Neural progenitor cell (in vitro differentiated cells): ENCODE results near the gene S100A4. TPM values are rescaled to one million over a fixed set of nuclear protein-coding genes. Genes with fewer than 3 reads are reported as not detected.

Source experiments
- DNase-seq: peaks from one replicate; pipeline ENCODE4 v3.0.0-alpha.2; 2016; ENCODE audit warnings: low spot score
- H2AFZ ChIP-seq: fragments of 200-600 bp; sonication (generic); replicated peaks from 2 replicates; pipeline ENCODE4 v1.6.1; 2016; ENCODE audit warnings: antibody characterized with exemption
- H3F3A ChIP-seq: fragments of 200-600 bp; sonication (generic); 2 replicates; pipeline ENCODE4 v1.6.1; 2016; ENCODE audit warnings: antibody characterized with exemption, low read depth
- H3K27ac ChIP-seq: fragments of 200-600 bp; sonication (generic); 2 replicates; pipeline ENCODE4 v1.5.1; 2016; ENCODE audit warnings: mild to moderate bottlenecking
- H3K27me3 ChIP-seq: fragments of 200-600 bp; sonication (generic); 2 replicates; pipeline ENCODE4 v1.6.1; 2016; ENCODE audit warnings: mild to moderate bottlenecking, moderate library complexity
- H3K36me3 ChIP-seq: fragments of 200-600 bp; sonication (generic); 2 replicates; pipeline ENCODE4 v1.5.1; 2016
- H3K4me1 ChIP-seq: fragments of 200-600 bp; sonication (generic); 2 replicates; pipeline ENCODE4 v1.6.1; 2016; ENCODE audit warnings: mixed run types
- H3K4me2 ChIP-seq: fragments of 200-600 bp; sonication (generic); 2 replicates; pipeline ENCODE4 v1.6.1; 2016
- H3K4me3 ChIP-seq: fragments of 200-600 bp; sonication (generic); 2 replicates; pipeline ENCODE4 v1.5.1; 2016
- H3K79me2 ChIP-seq: fragments of 200-600 bp; sonication (generic); 2 replicates; pipeline ENCODE4 v1.6.1; 2016; ENCODE audit warnings: low read depth
- H3K9ac ChIP-seq: fragments of 200-600 bp; sonication (generic); 2 replicates; pipeline ENCODE4 v1.6.1; 2016
- H3K9me3 ChIP-seq: fragments of 200-600 bp; sonication (generic); 2 replicates; pipeline ENCODE4 v1.5.1; 2016; ENCODE audit warnings: low read depth
- H4K20me1 ChIP-seq: fragments of 200-600 bp; sonication (generic); 2 replicates; pipeline ENCODE4 v1.6.1; 2016; ENCODE audit warnings: low read depth
- H3K27ac Mint-ChIP-seq: 3 replicates; pipeline ENCODE4 v1.8.0; 2021; ENCODE audit warnings: mixed read lengths
- H3K27me3 Mint-ChIP-seq: 2 replicates; pipeline ENCODE4 v1.8.0; 2022; ENCODE audit warnings: low read depth, mild to moderate bottlenecking, inconsistent platforms, moderate library complexity, mixed read lengths; ENCODE audit not compliant: insufficient read depth
- H3K36me3 Mint-ChIP-seq: 3 replicates; pipeline ENCODE4 v1.8.0; 2021; ENCODE audit warnings: mixed read lengths
- H3K4me1 Mint-ChIP-seq: 3 replicates; pipeline ENCODE4 v1.8.0; 2021; ENCODE audit warnings: mixed read lengths
- H3K4me3 Mint-ChIP-seq: 3 replicates; pipeline ENCODE4 v1.8.0; 2021; ENCODE audit warnings: mild to moderate bottlenecking, moderate library complexity, mixed read lengths
- H3K9me3 Mint-ChIP-seq: 3 replicates; pipeline ENCODE4 v1.8.0; 2020; ENCODE audit warnings: mixed read lengths
- EZH2 ChIP-seq: fragments of 200-600 bp; sonication (generic); IDR thresholded peaks from 2 replicates; pipeline ENCODE4 v1.6.1; 2017; ENCODE audit warnings: antibody characterized with exemption, mild to moderate bottlenecking, moderate library complexity
- EZH2phosphoT487 ChIP-seq: fragments of 200-600 bp; sonication (generic); IDR thresholded peaks from 2 replicates; pipeline ENCODE4 v1.6.1; 2017; ENCODE audit warnings: antibody characterized with exemption
- total RNA-seq: library from RNA; depleted of rRNA; stranded (reverse); fragments of >200 nt; gene quantifications from 2 replicates; pipeline ENCODE4 v1.2.3, GENCODE V29; 2015; ENCODE audit warnings: low replicate concordance
- TF ChIP-seq, protein P1 (sequence below): fragments of 200-600 bp; sonication (generic); IDR thresholded peaks from 2 replicates; pipeline ENCODE4 v1.5.1; 2017; ENCODE audit warnings: antibody characterized with exemption, mild to moderate bottlenecking

Gene S100A4
- total RNA-seq, 1 donor from 2014 or later = 34.3 TPM

DNA sequence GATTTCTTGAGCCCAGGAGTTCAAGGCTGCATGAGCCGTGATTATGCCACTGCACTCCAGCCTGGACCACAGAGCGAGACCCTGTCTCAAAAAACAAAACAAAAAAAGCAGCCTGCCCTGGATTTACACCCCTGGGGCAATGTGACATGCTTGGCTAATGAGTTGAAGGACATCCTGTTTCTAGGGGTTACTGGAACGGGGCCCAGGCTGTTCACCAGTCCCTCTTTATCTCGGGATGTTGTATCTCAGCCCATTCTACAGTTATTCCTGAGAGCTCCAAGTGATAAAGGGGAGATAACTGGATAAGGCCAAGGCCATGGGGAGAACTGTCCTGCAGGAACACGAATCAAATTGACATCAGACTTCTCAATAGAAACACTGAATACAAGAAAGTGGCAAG, 41.7 kb upstream of the S100A4 start:
- Mint-ChIP-seq H3K4me3 (no peak overlapping the region), H3K36me3 (no peaks in the 10 kb centered on the region), H3K4me1 (peaks cover 18% of the 10 kb centered on the region), H3K27ac (no peak overlapping the region), H3K9me3 (no peaks in the 10 kb centered on the region), H3K27me3 (no peaks in the 10 kb centered on the region)
- Histone ChIP-seq H2AFZ (no peak overlapping the region), H4K20me1 (no peaks in the 10 kb centered on the region), H3K4me1 (peaks cover 20% of the 10 kb centered on the region), H3K79me2 (no peaks in the 10 kb centered on the region), H3F3A (peaks cover 8% of the 10 kb centered on the region), H3K27me3 (no peaks in the 10 kb centered on the region), H3K36me3 (no peaks in the 10 kb centered on the region), H3K27ac (no peak overlapping the region), H3K4me2 (no peak overlapping the region), H3K4me3 (no peak overlapping the region), H3K9ac (no peak overlapping the region), H3K9me3 (no peaks in the 10 kb centered on the region)
- TF ChIP-seq EZH2 = no peak
- TF ChIP-seq EZH2phosphoT487 = no peak
- TF ChIP-seq, protein P1, sequence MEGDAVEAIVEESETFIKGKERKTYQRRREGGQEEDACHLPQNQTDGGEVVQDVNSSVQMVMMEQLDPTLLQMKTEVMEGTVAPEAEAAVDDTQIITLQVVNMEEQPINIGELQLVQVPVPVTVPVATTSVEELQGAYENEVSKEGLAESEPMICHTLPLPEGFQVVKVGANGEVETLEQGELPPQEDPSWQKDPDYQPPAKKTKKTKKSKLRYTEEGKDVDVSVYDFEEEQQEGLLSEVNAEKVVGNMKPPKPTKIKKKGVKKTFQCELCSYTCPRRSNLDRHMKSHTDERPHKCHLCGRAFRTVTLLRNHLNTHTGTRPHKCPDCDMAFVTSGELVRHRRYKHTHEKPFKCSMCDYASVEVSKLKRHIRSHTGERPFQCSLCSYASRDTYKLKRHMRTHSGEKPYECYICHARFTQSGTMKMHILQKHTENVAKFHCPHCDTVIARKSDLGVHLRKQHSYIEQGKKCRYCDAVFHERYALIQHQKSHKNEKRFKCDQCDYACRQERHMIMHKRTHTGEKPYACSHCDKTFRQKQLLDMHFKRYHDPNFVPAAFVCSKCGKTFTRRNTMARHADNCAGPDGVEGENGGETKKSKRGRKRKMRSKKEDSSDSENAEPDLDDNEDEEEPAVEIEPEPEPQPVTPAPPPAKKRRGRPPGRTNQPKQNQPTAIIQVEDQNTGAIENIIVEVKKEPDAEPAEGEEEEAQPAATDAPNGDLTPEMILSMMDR = no peak
- no peak for DNase-seq

DNA sequence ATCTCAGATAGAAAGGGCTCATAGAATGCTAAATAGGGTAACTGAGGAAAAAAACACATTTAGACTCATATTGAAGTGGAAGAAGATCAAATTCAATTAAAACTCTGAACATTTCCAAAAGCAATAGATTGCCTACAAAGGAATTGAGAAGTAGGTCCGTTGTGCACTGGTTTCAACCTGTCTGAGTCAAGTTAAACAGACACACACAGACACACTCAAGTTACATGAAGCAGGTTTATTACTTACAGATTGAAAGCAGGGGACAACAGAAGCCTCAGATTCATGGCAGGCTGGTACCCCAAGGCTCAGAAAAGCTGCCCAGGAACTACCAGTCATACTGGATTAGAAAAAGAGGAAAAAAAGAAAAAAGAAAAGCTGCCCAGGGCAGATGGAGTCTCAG, 40.7 kb upstream of the S100A4 start:
- Mint-ChIP-seq H3K27me3 (no peaks in the 10 kb centered on the region), H3K27ac (no peak overlapping the region)
- no peak for DNase-seq

DNA sequence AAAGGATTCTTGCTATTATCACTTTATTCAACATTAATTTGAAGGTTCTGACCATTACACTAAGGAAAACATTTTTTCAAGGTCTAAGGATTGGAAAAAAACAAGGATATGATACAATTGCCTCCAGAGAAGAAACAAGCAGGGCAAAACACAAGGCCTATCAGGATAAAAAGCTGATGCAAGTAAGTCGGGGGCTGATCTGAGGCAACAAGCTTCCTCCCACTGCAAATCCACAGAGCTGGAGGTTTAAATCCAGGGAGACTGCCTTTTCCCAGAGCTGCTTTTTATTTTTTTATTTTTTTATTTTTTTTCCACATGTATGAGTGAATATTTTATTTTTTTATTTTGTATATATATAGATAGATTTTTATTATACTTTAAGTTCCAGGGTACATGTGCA, 39.4 kb upstream of the S100A4 start:
- no peak for TF ChIP-seq EZH2phosphoT487
- TF ChIP-seq, protein P1 = no peak
- no peak for TF ChIP-seq EZH2
- DNase-seq = no peak
- Mint-ChIP-seq H3K27me3 (peaks cover 2% of the 10 kb centered on the region), H3K4me3 (no peak overlapping the region), H3K4me1 (peaks cover 18% of the 10 kb centered on the region), H3K36me3 (no peaks in the 10 kb centered on the region), H3K27ac (no peak overlapping the region), H3K9me3 (peaks cover 4% of the 10 kb centered on the region)
- no peak overlapping the region for H3K27ac ChIP-seq
- H3K4me3 ChIP-seq = no peak overlapping the region
- H3K4me2 ChIP-seq = no peak overlapping the region
- H2AFZ ChIP-seq = no peak overlapping the region
- H3K27me3 ChIP-seq = no peaks in the 10 kb centered on the region
- H3K79me2 ChIP-seq = no peaks in the 10 kb centered on the region
- H3F3A ChIP-seq = peaks cover 7% of the 10 kb centered on the region
- H4K20me1 ChIP-seq = no peaks in the 10 kb centered on the region
- no peak overlapping the region for H3K9ac ChIP-seq
- no peaks in the 10 kb centered on the region for H3K9me3 ChIP-seq
- H3K36me3 ChIP-seq = no peaks in the 10 kb centered on the region
- H3K4me1 ChIP-seq = peaks cover 19% of the 10 kb centered on the region

More for the DNA sequence above, 40.7 kb upstream of the S100A4 start:
- peak overlapping the region; percentile 42 for H2AFZ ChIP-seq
- H3K27me3 ChIP-seq = no peaks in the 10 kb centered on the region
- peaks cover 7% of the 10 kb centered on the region for H3F3A ChIP-seq
- no peaks in the 10 kb centered on the region for H3K9me3 ChIP-seq
- Mint-ChIP-seq H3K4me1 (peaks cover 18% of the 10 kb centered on the region), H3K9me3 (peaks cover under 1% of the 10 kb centered on the region), H3K36me3 (no peaks in the 10 kb centered on the region), H3K4me3 (no peak overlapping the region)
- TF ChIP-seq EZH2phosphoT487 = no peak
- TF ChIP-seq, protein P1 = no peak
- TF ChIP-seq EZH2 = no peak
- H3K4me1 ChIP-seq = peaks cover 19% of the 10 kb centered on the region
- no peaks in the 10 kb centered on the region for H3K79me2 ChIP-seq
- no peaks in the 10 kb centered on the region for H3K36me3 ChIP-seq
- no peak overlapping the region for H3K27ac ChIP-seq
- no peak overlapping the region for H3K4me3 ChIP-seq
- H3K9ac ChIP-seq = no peak overlapping the region
- no peaks in the 10 kb centered on the region for H4K20me1 ChIP-seq
- H3K4me2 ChIP-seq = no peak overlapping the region
